Activated naive CD8-positive, alpha-beta T cell treated with anti-CD3 and anti-CD28 coated beads for 36 hours (primary cell): ENCODE results near the gene BCL2L11. TPM values are rescaled to one million over a fixed set of nuclear protein-coding genes. Genes with fewer than 3 reads are reported as not detected.

Source experiments
- DNase-seq: peaks from one replicate; pipeline ENCODE4 v3.0.0; 2021
- H3K27ac Mint-ChIP-seq: one replicate; pipeline ENCODE4 v1.8.0; 2022; ENCODE audit warnings: mild to moderate bottlenecking, moderate library complexity, mixed read lengths
- H3K27me3 Mint-ChIP-seq: one replicate; pipeline ENCODE4 v1.8.0; 2022; ENCODE audit warnings: mild to moderate bottlenecking, mixed read lengths
- H3K36me3 Mint-ChIP-seq: one replicate; pipeline ENCODE4 v1.8.0; 2021; ENCODE audit warnings: mild to moderate bottlenecking, mixed read lengths
- H3K4me1 Mint-ChIP-seq: one replicate; pipeline ENCODE4 v1.8.0; 2021; ENCODE audit warnings: mixed read lengths
- H3K4me3 Mint-ChIP-seq: one replicate; pipeline ENCODE4 v1.8.0; 2022; ENCODE audit warnings: mild to moderate bottlenecking, moderate library complexity, mixed read lengths
- H3K9me3 Mint-ChIP-seq: one replicate; pipeline ENCODE4 v1.8.0; 2022; ENCODE audit warnings: mixed read lengths
- total RNA-seq, 2 experiments: library from RNA; stranded (reverse); gene quantifications; one replicate each; pipeline ENCODE4 v1.2.3, GENCODE V29; 2021

Gene BCL2L11
- total RNA-seq, 2 experiments from 2014 or later: 19.9 TPM

- Mint-ChIP-seq H3K36me3 (no peaks in the 10 kb centered on the region), H3K27ac (no peak overlapping the region), H3K27me3 (peaks cover 3% of the 10 kb centered on the region), H3K4me1 (peaks cover 3% of the 10 kb centered on the region), H3K4me3 (no peak overlapping the region), H3K9me3 (no peaks in the 10 kb centered on the region)
- DNase-seq: no peak
These were observed 79.7 kb downstream of the BCL2L11 start for GRCh38 chr2:111200333-111200881.

GRCh38 chr2:111201214-111201613 is 80.5 kb downstream of the BCL2L11 start:
- H3K36me3 Mint-ChIP-seq: no peaks in the 10 kb centered on the region
- H3K27me3 Mint-ChIP-seq: peaks cover 6% of the 10 kb centered on the region
- no peak overlapping the region for H3K27ac Mint-ChIP-seq
- peaks cover 2% of the 10 kb centered on the region for H3K4me1 Mint-ChIP-seq
- H3K9me3 Mint-ChIP-seq: no peaks in the 10 kb centered on the region
- H3K4me3 Mint-ChIP-seq: no peak overlapping the region
- DNase-seq: no peak

- Mint-ChIP-seq H3K27ac (no peak overlapping the region), H3K27me3 (peaks cover 7% of the 10 kb centered on the region), H3K9me3 (no peaks in the 10 kb centered on the region), H3K36me3 (no peaks in the 10 kb centered on the region), H3K4me3 (no peak overlapping the region), H3K4me1 (no peaks in the 10 kb centered on the region)
- no peak for DNase-seq
These were observed 81.7 kb downstream of the BCL2L11 start for GRCh38 chr2:111202266-111203040.

GRCh38 chr2:111204706-111205105 is 84.0 kb downstream of the BCL2L11 start:
- Mint-ChIP-seq H3K27me3 (peaks cover 12% of the 10 kb centered on the region), H3K4me1 (peaks cover 12% of the 10 kb centered on the region), H3K36me3 (no peaks in the 10 kb centered on the region), H3K9me3 (no peaks in the 10 kb centered on the region), H3K4me3 (no peak overlapping the region), H3K27ac (no peak overlapping the region)
- no peak for DNase-seq

GRCh38 chr2:111205774-111206173 is 85.1 kb downstream of the BCL2L11 start:
- Mint-ChIP-seq H3K36me3 (no peaks in the 10 kb centered on the region), H3K27ac (no peak overlapping the region), H3K4me1 (peaks cover 14% of the 10 kb centered on the region), H3K9me3 (no peaks in the 10 kb centered on the region), H3K27me3 (peaks cover 15% of the 10 kb centered on the region), H3K4me3 (no peak overlapping the region)
- DNase-seq: no peak

- no peak overlapping the region for H3K27ac Mint-ChIP-seq
- peaks cover 2% of the 10 kb centered on the region for H3K36me3 Mint-ChIP-seq
- peaks cover 14% of the 10 kb centered on the region for H3K4me1 Mint-ChIP-seq
- peaks cover 8% of the 10 kb centered on the region for H3K9me3 Mint-ChIP-seq
- H3K27me3 Mint-ChIP-seq: peaks cover 19% of the 10 kb centered on the region
- H3K4me3 Mint-ChIP-seq: no peak overlapping the region
- no peak for DNase-seq
These were observed 87.1 kb downstream of the BCL2L11 start for GRCh38 chr2:111207851-111208250.

- DNase-seq: no peak
- H3K4me1 Mint-ChIP-seq: peaks cover 14% of the 10 kb centered on the region
- H3K27me3 Mint-ChIP-seq: peaks cover 19% of the 10 kb centered on the region
- peaks cover 4% of the 10 kb centered on the region for H3K36me3 Mint-ChIP-seq
- no peak overlapping the region for H3K27ac Mint-ChIP-seq
- no peak overlapping the region for H3K4me3 Mint-ChIP-seq
- H3K9me3 Mint-ChIP-seq: peaks cover 14% of the 10 kb centered on the region
These were observed 87.9 kb downstream of the BCL2L11 start for GRCh38 chr2:111208639-111209038.

- no peak overlapping the region for H3K27ac Mint-ChIP-seq
- H3K4me3 Mint-ChIP-seq: no peak overlapping the region
- H3K27me3 Mint-ChIP-seq: peaks cover 22% of the 10 kb centered on the region
- peaks cover 14% of the 10 kb centered on the region for H3K4me1 Mint-ChIP-seq
- H3K36me3 Mint-ChIP-seq: peaks cover 7% of the 10 kb centered on the region
- DNase-seq: peak; percentile 33
- peaks cover 16% of the 10 kb centered on the region for H3K9me3 Mint-ChIP-seq
These were observed 88.4 kb downstream of the BCL2L11 start for GRCh38 chr2:111209045-111209514.

- H3K4me3 Mint-ChIP-seq: no peak overlapping the region
- peaks cover 14% of the 10 kb centered on the region for H3K4me1 Mint-ChIP-seq
- peaks cover 25% of the 10 kb centered on the region for H3K9me3 Mint-ChIP-seq
- no peak overlapping the region for H3K27ac Mint-ChIP-seq
- H3K36me3 Mint-ChIP-seq: peaks cover 16% of the 10 kb centered on the region
- DNase-seq: no peak
- peaks cover 23% of the 10 kb centered on the region for H3K27me3 Mint-ChIP-seq
These were observed 89.3 kb downstream of the BCL2L11 start for GRCh38 chr2:111210036-111210435.

- DNase-seq: no peak
- no peak overlapping the region for H3K27ac Mint-ChIP-seq
- peaks cover 18% of the 10 kb centered on the region for H3K36me3 Mint-ChIP-seq
- peaks cover 9% of the 10 kb centered on the region for H3K4me1 Mint-ChIP-seq
- peaks cover 11% of the 10 kb centered on the region for H3K27me3 Mint-ChIP-seq
- no peak overlapping the region for H3K4me3 Mint-ChIP-seq
- H3K9me3 Mint-ChIP-seq: peaks cover 28% of the 10 kb centered on the region
These were observed 93.2 kb downstream of the BCL2L11 start for GRCh38 chr2:111213877-111214276.

GRCh38 chr2:111216811-111217652 is 96.3 kb downstream of the BCL2L11 start:
- DNase-seq: no peak
- Mint-ChIP-seq H3K4me3 (no peak overlapping the region), H3K27me3 (peaks cover 20% of the 10 kb centered on the region)

More at GRCh38 chr2:111216811-111217652, 96.3 kb downstream of the BCL2L11 start:
- Mint-ChIP-seq H3K9me3 (peaks cover 23% of the 10 kb centered on the region), H3K27ac (no peak overlapping the region), H3K36me3 (peaks cover 16% of the 10 kb centered on the region), H3K4me1 (no peaks in the 10 kb centered on the region)
